Measurements from ENCODE around the gene SSRP1.

SSRP1 gene

DNA sequence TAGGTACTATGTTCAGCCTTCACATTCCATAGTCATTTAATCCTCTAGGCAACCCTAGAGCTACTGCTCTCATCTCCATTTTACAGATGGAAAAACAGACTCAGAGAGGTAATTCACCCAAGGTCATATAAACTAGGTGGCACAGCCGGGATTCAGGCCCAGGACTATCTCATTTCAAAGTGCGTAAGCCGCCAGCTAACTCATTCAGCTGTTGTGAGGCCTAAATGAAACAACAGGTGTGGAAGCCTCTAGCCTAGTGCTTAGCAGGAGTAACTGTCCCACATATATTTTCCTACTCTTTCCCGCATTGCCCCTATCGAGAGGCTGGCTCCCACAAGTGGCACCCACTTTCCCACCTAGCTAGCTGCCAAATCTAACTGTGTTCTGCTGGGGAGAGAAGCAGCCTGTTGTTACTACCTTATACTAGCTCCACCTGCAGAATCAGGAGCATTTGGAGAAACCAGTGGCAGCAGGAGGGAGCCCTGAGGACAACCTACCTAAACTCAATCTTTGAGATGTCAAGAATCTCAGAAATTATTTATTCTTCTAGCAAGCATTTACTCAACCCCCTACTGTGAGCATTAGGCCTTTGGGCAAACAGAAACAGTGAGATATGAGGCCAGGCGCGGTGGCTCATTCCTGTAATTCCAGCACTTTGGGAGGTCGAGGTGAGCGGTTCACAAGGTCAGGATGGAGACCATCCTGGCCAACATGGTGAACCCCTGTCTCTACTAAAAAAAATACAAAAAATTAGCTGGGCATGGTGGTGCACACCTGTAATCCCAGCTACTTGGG lies 24.4 kb upstream of the SSRP1 start:
- H3K4me3 ChIP-seq (ENCODE audit: low read depth, low read length) = no peak overlapping the region
- no peak for DNase-seq (ENCODE audit: low read depth, low spot score)
- in situ Hi-C loops (cut with HindIII; ENCODE audit: low sequenced_read_pairs) = no loop called here
- TF ChIP-seq, protein P1, sequence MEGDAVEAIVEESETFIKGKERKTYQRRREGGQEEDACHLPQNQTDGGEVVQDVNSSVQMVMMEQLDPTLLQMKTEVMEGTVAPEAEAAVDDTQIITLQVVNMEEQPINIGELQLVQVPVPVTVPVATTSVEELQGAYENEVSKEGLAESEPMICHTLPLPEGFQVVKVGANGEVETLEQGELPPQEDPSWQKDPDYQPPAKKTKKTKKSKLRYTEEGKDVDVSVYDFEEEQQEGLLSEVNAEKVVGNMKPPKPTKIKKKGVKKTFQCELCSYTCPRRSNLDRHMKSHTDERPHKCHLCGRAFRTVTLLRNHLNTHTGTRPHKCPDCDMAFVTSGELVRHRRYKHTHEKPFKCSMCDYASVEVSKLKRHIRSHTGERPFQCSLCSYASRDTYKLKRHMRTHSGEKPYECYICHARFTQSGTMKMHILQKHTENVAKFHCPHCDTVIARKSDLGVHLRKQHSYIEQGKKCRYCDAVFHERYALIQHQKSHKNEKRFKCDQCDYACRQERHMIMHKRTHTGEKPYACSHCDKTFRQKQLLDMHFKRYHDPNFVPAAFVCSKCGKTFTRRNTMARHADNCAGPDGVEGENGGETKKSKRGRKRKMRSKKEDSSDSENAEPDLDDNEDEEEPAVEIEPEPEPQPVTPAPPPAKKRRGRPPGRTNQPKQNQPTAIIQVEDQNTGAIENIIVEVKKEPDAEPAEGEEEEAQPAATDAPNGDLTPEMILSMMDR (IDR thresholded peaks at IDR 0.05; ENCODE audit: low read depth, low read length) = no peak

DNA sequence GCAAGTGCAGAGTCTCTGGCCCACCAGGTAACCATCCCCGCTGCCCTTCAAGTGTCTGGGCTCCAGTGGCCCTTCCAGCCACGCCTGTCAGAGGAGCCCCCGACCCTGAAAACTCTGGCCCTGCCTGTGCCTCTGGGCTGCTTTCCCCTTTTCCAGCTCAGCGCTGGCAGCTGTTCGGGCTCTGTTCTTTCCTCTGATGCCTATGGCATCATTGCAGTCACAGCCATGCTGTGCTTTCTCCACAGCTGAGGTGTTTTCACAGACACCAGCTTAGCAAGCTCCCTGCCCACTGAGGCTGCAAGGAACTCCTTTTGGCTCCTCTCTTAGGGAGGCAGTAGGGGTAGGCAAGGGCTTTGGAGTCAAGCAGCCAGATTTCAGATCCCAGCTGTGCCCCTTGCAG lies 23.7 kb upstream of the SSRP1 start:
- DNase-seq (ENCODE audit: low read depth, low spot score) = no peak
- TF ChIP-seq, protein P1 (IDR thresholded peaks at IDR 0.05; ENCODE audit: low read depth, low read length) = no peak
- no peak overlapping the region for H3K4me3 ChIP-seq (ENCODE audit: low read depth, low read length)
- in situ Hi-C loops (cut with HindIII; ENCODE audit: low sequenced_read_pairs) = no loop called here

DNA sequence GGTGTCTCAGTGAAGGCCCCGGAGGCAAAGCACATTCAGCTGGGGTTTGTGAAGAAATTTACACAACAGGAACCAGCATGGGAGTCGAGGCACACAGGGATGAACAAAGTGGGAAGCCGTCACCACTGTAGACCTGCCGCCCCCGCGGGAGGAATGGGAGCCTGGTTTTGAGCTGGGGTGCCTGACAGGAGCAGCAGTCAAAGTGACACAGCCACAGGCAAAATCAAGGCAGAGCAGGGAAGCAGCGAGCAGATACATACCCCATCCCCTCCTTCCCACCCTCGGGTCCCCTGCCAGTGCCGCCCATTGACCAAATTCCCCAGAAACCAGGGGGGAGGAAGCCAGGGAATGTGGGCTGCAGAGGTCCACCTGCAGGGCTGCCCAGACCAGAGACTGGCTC lies 23.3 kb upstream of the SSRP1 start:
- DNase-seq (ENCODE audit: low read depth, low spot score) = no peak
- H3K4me3 ChIP-seq (ENCODE audit: low read depth, low read length) = no peak overlapping the region
- in situ Hi-C loops (cut with HindIII; ENCODE audit: low sequenced_read_pairs) = no loop called here
- TF ChIP-seq, protein P1 (IDR thresholded peaks at IDR 0.05; ENCODE audit: low read depth, low read length) = no peak

DNA sequence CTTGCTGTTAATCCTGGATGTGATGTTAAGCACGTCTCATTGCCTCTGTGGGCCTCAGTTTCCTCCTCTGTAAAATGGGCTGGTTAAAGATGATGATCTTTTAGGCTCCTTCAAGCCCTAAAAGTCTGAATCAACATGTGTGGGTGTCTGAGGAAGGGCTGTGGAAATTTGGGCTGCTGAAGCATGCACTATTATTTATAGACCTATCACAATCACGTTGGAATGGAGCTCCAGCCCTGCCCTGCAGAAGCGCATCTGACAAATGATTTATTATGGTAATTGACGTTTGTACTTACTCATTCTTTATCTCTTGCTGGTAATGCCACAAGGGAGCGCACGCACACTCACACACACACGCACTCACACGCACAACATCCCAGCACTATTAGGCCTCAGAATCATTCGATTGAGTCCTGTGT lies 22.9 kb upstream of the SSRP1 start:
- no peak for DNase-seq (ENCODE audit: low read depth, low spot score)

DNA sequence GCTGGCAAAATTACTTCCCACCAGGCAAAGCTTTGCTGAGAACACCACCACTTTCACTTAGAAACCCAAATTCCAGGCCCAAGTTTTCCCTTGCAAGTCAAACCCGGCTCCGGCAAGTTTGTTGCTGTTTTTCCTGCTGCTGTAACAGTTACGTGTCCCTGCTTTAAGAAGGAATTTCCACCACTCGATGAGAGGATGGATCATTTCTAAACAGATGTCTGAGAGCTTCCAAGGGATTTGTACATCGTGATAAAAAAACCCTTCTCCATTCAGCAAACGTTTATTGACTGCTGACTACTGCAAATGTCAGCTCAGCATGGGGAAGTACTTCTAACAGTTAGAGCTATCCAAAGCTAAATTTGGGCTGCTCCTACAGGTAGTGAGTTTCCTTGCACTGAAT lies 22.2 kb upstream of the SSRP1 start:
- in situ Hi-C loops (cut with HindIII; ENCODE audit: low sequenced_read_pairs) = no loop called here
- H3K4me3 ChIP-seq (ENCODE audit: low read depth, low read length) = no peak overlapping the region
- no peak for DNase-seq (ENCODE audit: low read depth, low spot score)
- TF ChIP-seq, protein P1 (IDR thresholded peaks at IDR 0.05; ENCODE audit: low read depth, low read length) = no peak

More for the DNA sequence above, 22.9 kb upstream of the SSRP1 start:
- TF ChIP-seq, protein P1 (IDR thresholded peaks at IDR 0.05; ENCODE audit: low read depth, low read length) = no peak
- no peak overlapping the region for H3K4me3 ChIP-seq (ENCODE audit: low read depth, low read length)
- in situ Hi-C loops (cut with HindIII; ENCODE audit: low sequenced_read_pairs) = no loop called here

DNA sequence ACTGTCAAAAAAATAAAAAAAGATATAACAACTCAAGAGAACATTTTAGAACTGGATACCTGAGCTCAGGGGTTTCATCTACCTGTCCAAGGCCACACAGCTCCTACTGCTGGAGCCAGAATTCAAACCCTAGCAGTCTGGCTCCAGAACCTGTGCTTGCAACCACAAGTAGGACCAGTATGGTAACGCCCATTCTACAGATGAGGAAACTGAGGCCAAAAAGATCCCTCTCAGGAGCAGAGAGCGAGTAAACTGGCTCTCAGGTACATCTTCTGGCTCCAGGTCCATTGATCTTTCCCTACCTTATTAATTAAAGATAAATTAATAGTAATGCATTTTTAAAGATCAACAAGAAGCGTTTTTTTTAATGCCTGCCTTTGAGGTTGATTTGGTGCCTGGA lies 21.6 kb upstream of the SSRP1 start:
- in situ Hi-C loops (cut with HindIII; ENCODE audit: low sequenced_read_pairs) = no loop called here

More for the DNA sequence above, 21.6 kb upstream of the SSRP1 start:
- TF ChIP-seq, protein P1 (IDR thresholded peaks at IDR 0.05; ENCODE audit: low read depth, low read length) = no peak
- no peak for DNase-seq (ENCODE audit: low read depth, low spot score)
- no peak overlapping the region for H3K4me3 ChIP-seq (ENCODE audit: low read depth, low read length)
